GM18520 (cell line): ENCODE results near the gene SERTAD2.

ENCODE experiments used
- ATAC-seq: cut with Tn5 transposase; IDR thresholded peaks from one replicate; pipeline ENCODE4 v1.9.1; 2021; ENCODE audit not compliant: unreplicated experiment

Gene SERTAD2, protein sequence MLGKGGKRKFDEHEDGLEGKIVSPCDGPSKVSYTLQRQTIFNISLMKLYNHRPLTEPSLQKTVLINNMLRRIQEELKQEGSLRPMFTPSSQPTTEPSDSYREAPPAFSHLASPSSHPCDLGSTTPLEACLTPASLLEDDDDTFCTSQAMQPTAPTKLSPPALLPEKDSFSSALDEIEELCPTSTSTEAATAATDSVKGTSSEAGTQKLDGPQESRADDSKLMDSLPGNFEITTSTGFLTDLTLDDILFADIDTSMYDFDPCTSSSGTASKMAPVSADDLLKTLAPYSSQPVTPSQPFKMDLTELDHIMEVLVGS

DNA sequence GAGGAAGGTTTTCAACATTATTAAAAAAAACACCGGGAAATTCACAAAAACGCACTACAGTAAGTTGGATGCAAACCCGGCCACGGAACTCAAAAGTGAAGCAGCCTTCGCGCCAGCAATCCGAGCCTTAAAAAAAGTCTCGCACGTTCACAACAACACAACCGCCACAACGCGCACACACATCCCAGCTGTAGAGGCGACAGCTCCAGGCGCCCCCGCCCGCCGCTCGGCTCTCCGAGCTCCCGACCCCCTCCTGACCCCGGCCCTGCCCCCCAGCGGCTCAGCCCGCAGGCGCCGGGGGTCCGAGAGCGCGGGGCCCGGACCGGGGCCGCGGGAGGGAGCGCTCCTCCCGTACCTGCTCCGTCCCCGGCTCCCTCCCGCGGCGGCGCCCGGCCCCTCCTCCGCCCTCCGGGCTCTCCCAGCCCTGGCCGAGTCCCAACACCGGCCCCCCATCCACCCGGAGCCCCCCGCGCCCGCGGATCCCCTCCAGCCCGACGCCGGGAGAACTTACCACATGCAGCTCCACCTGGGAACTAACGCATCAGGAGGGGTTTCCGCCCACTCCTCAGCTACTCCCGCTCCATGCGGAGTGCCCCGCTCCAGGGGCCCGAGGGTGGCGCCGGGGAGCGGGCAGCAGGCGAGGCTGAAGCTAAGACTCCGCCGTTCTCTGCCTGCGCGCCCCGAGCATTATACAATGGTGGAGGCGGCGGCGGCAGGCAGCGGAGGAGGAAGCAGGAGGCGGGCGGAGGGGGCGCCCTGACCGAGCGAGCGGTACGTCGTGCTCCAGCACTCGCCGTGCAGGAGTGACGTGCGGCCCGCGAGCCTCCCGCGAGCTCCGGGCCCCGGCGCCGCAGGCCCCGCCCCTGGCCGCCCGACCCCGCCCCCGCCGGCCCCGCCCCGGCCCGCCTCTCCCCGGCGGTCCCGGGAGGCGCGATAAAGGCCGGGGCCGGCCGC, at the start of gene SERTAD2:
Gene SERTAD2, minus strand, starts transcription at position 805 of the 954 bp plus-strand sequence. CDS start 17,042 bp downstream, outside the sequence.
- ATAC-seq, result peak; percentile 64

DNA sequence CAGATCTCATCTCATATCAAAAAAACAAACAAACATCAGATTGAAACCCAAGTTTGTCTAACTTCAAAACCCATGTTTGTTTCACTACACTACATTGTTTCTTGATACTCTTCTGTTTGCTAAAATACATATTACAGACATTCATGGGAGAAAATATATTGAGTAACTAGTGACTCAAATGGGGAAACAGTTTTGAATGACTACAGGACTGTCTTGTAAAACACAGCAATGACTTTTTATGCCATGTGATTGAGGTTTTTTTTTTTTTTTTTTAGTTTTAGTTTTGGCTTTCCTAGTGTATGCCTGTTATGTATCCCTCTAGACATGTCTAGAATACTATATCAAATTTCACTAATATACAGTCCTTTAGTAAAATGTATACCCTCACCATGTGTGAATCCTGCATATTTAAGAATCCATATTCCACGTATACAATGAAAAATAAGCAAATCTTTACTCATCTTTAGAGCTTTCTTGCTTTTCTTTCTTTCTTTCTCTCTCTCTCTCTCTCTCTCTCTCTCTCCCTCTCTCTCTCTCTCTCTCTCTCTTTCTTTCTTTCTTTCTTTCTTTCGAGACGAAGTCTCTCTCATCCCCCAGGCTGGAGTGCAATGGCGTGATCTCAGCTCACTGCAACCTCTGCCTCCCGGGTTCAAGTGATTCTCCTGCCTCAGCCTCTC, 46.6 kb upstream of the SERTAD2 start:
- ATAC-seq, result peak; percentile 34

DNA sequence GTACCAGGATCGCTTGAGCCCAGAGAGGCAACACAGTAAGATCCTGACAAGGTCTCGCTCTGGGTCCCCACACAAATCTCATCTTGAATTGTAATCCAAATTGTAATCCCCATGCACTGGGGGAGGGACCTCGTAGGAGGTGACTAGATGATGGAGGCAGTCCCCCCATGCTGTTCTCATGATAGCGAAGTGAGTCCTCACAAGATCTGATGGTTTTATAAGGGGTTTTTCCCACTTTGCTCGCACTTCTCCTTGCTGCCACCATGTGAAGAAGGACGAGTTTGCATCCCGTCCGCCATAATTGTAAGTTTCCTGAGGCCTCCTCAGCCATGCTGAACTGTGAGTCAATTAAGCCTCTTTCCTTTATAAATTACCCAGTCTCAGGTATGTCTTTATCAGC, 46.0 kb upstream of the SERTAD2 start:
- peak; percentile 14 for ATAC-seq

DNA sequence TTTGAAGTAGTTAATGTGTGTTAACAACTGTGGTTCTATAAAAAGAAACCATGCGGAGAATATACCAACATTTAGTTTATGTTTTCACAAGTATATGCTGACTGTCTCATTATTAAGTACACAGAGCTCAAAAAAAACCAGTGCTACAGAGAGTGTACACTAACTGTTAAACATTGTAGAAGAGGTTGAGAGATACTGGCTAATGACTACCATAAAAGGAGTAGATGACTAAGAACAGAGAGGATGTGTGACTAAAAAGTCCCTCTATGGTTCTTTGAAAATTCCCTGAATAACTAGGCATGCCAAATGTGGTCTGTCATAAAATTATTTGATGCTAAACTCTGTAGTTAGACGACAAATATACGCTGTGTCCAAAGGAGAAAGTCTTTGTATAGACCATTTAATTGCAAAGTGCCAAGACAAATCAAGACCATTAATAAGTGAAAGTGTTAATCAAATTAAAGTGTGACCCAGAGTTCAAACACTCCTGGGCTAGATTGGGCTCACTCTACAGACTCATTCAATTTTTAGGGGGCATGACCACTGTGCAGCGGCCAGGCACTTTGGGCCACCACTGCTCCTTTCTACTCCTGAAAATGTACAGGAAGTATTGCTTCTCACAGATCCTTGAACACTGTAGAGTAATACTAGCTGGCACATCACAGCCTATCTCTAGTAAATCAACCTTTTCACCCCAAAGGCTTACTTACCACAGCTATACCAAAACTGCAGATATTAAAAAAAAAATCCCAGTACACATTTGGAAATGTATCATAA, 45.1 kb upstream of the SERTAD2 start:
- ATAC-seq, result peak; percentile 88

DNA sequence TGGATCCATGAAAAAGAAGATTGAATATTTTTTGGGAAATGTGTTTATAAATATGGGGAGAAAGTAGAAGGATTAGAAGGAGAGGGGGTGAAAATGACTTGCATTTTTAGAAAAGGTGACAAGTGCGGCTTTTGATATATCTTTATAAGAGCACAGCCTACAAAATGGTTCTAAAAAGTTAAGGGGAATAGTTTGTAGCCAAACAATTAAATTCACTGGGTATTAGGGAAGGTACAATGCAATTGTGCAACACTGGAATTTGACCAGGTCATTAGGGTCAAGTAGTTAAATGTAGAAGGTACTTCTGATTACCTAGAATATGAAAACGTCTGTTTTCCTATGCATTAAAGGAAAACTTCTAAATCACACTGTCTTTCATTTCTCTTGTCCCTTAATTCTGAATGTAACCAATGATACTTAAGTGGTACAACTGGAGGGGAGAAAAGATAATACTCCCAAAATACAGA, 44.5 kb upstream of the SERTAD2 start:
- ATAC-seq, result no peak

DNA sequence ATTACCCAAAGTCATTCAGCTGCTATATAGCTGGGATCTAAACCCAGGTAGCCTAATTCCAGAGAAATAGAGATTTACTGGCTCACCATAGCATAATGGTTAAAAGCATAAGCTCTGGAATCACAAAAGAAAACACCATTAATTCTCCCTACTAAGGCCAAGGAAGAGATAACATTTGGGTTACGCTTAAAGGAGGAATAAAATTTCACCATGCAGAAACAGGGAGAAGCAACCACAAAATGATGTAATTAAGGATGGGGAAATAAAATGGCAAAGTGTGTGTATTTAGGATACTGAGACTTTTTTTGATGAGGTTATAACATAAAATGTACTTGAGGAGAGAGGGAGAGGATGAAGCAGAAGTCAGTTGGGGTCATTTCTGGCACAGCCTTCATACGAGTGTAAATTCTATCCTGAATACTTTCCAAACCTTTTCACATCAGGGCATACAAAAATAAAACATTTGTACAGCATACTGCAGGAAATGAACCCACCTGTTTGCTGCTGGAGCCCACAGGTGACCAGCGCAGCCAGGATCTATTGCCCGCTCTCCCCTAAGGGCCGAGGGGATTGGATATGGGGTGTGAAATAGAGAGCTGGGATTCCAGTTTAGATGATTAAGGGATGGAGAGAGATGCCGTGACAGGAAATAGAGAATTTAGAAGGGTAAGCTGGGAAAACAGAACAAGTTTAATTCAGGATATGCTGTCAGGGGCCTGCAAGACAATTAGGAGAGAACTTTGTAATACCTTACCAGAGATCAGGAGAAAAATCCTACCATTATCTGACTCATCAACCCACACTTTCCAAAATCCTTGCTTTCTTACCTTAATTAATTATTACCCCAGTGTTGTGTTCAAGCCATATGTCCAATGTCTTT, 43.8 kb upstream of the SERTAD2 start:
- no peak for ATAC-seq

DNA sequence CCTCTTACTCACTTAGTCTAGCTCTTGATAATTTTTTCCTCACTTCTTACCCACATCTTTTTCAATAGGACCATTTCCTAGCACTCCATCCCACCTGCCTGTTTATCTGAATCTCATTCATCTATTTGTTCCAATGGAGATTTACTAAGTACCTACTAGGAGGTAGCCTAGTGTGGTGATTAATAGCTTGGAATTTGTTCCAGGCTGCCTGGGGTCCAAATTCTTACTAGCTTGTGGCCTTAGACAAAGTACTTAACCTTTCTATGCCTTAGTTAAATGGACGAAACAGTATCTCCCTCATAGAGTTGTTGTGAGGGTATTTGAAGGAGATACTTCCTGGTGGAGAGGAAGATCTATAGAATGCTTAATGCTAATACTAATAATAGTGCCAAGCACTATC, 42.9 kb upstream of the SERTAD2 start:
- ATAC-seq, result no peak

DNA sequence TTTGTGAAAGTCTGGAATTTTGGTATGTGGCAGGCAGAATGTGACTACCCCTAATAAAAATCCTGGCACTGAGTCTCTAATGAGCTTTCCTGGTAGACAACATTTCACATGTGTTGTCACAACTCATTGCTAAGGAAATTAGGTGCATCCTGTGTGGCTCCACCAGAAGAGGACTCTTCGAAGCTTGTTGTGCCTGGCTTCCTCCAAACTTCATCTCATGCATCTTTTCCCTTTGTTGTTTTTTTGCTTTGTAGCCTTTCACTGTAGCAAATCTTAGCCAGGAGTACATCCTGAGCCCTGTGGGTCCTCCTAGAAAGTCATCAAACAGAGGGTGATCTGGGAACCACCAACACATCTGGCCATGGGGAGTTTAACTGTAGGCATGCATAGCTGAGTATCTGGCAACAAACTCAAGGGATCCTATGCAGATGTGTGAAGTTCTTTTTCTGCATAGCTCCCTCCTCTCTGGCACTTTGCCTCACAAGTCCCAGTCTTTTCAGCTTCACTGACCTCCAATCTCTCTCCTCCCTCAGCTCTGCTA, 42.1 kb upstream of the SERTAD2 start:
- ATAC-seq, result no peak

DNA sequence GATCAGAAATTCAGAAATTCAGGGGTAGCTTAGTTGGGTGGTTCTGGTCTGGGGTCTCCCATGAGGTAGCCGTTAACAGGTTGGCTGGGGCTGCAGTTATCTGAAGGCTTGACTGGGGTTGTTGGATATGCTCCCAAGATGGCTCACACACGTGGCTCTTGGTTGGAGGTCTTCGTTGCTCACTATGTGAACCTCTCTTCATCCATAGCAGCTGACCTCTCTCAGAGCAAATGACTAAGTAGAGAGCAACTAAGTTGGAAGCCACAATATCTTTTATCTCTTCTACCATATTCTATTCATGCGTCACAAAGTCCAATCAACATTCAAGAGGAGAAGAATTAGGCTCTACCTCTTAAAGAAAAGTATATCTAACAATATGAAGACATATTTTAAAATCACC, 38.7 kb upstream of the SERTAD2 start:
- ATAC-seq, result no peak

DNA sequence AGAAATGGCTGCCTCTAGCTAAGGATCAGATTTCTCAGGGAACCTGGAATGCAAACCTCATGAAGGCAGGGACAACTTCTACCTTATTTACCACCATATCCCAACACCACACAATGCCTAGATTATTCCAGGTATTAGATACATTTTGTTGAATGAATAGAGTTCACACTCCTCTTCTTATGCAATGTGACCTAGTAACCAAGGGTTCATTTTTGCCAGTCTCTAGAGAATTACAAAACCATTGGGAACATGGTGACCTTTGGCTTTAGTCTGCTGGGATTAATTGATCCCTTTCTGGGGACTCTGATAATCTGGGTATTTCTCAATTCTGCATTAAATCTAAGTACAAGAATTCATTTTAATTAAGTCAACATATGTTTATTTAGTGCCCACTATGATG, 35.2 kb upstream of the SERTAD2 start:
- ATAC-seq, result no peak

DNA sequence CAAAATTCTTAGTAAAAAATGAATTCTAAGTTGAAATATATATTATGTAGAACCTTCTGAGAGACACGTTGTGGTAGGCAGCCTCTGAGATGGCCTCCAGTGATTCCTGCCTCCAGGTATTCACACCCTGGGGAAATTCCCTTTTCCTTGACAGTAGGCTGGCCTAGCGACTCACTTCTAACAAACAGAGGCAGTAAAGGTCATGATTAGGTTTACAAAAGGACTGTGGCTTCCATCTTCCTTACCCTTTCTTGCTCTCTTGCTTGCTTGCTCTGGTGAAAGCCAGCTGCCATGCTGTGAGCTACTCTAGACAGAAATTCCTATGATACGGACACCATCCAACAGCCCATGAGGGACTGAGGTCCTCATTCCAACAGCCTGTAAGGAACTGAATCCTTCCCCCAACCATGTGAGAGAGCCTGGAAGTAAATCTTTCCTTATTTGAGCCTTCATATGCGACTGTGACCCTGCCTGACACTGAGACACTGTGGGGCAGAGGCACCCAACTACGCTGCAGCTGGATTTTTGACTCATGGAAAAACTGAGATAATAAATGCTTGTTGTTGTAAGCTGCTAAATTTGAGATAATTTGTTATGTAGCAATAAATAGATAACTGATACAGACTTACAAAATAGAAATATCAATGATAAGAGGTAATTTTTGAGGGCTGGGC, 32.7 kb upstream of the SERTAD2 start:
- no peak for ATAC-seq

DNA sequence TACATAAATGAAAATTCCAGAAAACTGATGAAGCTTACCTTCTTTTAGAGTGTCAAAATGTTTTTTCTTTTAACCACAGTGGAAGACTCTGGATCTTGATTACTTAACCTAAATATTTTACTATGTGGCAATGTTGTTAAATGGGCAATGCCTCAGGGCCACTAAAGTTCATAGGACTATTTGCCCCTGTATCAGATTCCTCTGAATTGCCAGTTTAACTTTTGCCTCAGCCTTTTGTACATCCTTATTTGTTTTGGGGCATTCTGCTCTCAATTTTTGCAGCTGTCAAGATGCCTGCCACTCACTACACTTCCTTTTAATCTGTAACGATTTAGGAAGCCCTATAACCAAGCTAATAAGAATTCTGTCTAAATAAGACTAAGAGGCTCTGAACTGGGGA, 31.7 kb upstream of the SERTAD2 start:
- no peak for ATAC-seq

DNA sequence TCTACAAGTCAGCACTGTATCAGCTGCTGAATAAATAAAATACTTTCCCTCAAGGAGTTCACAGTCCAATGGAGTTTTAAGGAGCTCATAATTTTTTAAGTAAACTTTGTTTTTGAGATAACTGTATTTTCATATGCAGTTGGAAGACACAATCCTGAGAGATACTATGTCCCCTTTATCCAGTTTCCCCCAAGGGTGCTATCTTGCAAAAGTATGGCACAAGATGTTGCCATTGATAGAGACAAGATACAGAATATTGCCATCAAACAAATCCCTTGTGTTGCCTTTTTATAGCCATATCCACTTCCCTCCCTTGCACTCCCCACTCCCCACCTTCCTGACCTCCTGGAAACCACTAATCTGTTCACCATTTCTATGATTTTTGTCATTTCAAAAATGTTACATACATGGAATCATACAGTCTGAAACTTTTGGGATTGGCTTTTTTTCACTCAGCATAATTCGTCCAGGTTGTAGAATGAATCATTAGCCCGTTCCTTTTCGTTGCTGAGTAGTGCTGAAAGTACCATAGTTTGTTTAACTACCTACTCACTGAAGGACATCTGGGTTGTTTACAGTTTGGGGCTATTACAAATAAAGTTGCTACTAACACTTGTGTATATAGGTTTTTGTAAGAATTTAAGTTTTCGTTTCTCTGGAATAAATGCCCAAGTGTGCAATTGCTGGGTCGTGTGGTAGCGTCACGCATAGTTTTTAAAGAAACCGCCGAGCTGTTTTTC, 30.2 kb upstream of the SERTAD2 start:
- no peak for ATAC-seq

DNA sequence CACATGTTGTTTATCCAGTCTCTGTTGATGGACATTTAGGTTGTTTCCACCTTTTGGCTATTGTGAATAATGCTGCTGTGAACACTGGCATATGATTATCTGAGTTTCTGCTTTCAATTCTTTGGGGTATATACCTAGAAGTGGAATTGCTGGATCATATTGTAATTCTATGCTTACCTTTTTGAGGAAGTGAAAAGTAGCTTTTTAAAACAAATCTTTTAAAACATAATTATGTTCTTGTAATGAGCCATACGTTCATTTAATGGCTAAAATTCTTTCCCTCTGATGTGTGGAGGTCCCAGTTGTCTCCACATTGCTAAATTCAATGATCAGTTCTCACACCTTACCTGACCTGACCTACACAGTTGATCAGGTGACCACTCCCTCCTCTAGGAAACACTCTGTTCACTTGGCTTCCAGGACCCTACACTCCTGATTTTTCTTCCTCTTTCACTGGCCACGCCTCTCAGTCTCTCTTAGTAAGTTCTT, 27.8 kb upstream of the SERTAD2 start:
- ATAC-seq, result no peak

DNA sequence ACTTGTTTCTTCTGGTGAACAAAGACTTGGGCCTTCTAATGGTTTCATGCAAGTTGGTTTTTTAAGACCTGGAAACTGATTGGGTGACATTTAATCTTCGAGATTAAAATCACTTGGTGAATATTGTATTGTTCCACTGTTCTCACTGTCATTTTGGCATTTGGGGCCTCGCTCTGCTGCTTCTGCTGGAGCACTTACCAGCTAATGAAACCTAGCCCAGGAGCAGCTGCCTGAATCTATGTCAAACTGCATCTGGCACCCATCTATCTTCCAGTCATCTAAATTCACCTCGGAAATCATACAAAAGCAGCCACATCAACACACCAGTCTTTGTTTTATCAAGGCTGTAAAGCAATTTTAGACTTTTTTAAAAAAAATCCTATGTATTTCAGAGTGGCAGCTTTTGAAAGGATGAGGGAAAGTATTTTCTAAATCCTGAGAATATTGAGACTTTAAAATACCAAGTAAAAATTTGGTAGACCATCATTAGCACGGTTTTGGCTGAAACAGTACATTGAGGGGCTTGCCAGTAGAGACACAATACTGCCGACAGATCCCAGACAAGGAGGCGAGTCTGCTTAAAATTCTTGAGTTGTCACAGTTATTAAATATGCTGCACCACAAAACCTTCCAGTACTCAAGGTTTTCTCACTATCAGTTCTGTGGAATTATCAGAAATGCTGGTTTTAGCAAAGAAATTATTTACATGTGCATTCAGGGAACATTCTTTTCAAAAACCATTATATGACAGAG, 26.1 kb upstream of the SERTAD2 start:
- ATAC-seq, result no peak

DNA sequence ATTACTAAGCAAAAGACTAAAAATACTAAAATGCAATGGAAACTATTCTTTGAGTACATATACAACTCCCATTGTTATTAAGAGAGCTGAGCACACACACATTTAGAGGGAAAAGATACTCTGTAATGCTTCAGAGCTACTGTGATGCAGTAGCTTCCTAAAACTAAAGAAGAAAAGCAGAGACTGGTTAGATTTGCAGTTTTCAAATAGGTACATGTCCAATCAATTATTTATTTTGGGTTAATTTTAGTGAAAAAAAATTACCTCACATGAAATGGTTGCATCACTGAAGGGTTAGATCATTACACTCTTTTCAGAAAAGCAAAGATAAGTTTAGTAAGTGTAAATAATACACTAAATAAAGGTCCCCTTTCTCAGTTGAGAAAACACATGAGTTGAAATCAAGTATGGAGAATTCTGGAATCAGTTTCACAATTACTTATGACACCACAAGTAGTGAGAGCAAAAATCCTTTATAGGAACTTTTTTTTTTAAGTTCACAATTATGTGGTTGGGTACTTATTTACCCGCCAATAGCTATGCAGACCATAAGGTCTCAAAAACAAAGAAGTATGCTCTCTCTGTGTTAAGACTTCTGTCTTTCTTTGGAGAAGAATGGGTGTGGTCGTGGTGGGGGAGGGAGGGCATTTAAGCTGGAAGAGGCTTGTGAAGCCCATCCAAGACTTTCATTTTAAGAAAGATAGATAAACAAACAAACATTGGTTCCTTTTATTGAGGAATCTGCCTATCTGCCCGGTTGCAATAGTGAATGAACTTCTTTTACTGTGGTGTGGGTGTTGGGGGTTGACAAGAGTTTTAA, 25.3 kb upstream of the SERTAD2 start:
- ATAC-seq, result no peak
